ENCODE results near the gene KIF1B. TPM values are rescaled to one million over a fixed set of nuclear protein-coding genes. Genes with fewer than 3 reads are reported as not detected.

Gene KIF1B
- total and polyA plus RNA-seq, 8 donors: 4.0 to 82.2 (median 26.3) TPM

- DNase-seq: peak in 1 of 2 donors; percentile 23
- H3K27ac ChIP-seq: no peak overlapping the region
- intact Hi-C loops (cut with DNase I; ENCODE audit: low total_unique reads): no loop called here
- H3K27me3 ChIP-seq: no peaks in the 10 kb centered on the region
- peaks cover 0 to 8% (median 0%) of the 10 kb centered on the region in 4 donors for H3K4me1 ChIP-seq
- TF ChIP-seq POLR2A (IDR thresholded peaks at IDR 0.05): no peak
- H3K9me3 ChIP-seq: no peaks in the 10 kb centered on the region
- WGBS, 5 donors: 84 to 88% (median 86%) methylated on average over 3 of the region's 3 CpGs
- peaks cover 23 to 79% (median 73%) of the 10 kb centered on the region in 4 donors for H3K36me3 ChIP-seq
- no peak overlapping the region for H3K4me3 ChIP-seq
Observed at GRCh38 chr1:10263450-10264082, 53.2 kb downstream of the KIF1B start.

- intact Hi-C loops (cut with DNase I; ENCODE audit: low total_unique reads): no loop called here
- Histone ChIP-seq H3K27me3 (no peaks in the 10 kb centered on the region), H3K36me3 (peaks cover 18 to 77% (median 65%) of the 10 kb centered on the region in 4 donors), H3K27ac (no peak overlapping the region), H3K9me3 (no peaks in the 10 kb centered on the region), H3K4me3 (no peak overlapping the region), H3K4me1 (peaks cover 0 to 8% (median 0%) of the 10 kb centered on the region in 4 donors)
- TF ChIP-seq POLR2A (IDR thresholded peaks at IDR 0.05): no peak
- TF ChIP-seq EP300 (IDR thresholded peaks at IDR 0.05): no peak
- no peak for TF ChIP-seq CTCF (IDR thresholded peaks at IDR 0.05)
- TF ChIP-seq POLR2AphosphoS5 (IDR thresholded peaks at IDR 0.05): no peak
- no peak for DNase-seq
- WGBS, 5 donors: 94 to 100% (median 99%) methylated on average over 4 of the region's 4 CpGs
Observed at GRCh38 chr1:10265027-10265426, 54.7 kb downstream of the KIF1B start.

GRCh38 chr1:10265900-10266299 is 55.5 kb downstream of the KIF1B start:
- no peak for TF ChIP-seq EP300 (IDR thresholded peaks at IDR 0.05)
- no peak for TF ChIP-seq POLR2A (IDR thresholded peaks at IDR 0.05)
- TF ChIP-seq POLR2AphosphoS5 (IDR thresholded peaks at IDR 0.05): no peak
- TF ChIP-seq CTCF (IDR thresholded peaks at IDR 0.05): no peak
- intact Hi-C loops (cut with DNase I; ENCODE audit: low total_unique reads): no loop called here
- H3K36me3 ChIP-seq: peaks cover 10 to 69% (median 60%) of the 10 kb centered on the region in 4 donors
- no peak overlapping the region for H3K27ac ChIP-seq
- H3K9me3 ChIP-seq: no peaks in the 10 kb centered on the region
- WGBS, 5 donors: 94 to 99% (median 98%) methylated on average over 3 of the region's 3 CpGs
- H3K4me3 ChIP-seq: no peak overlapping the region
- no peaks in the 10 kb centered on the region for H3K27me3 ChIP-seq
- DNase-seq: no peak
- peaks cover 0 to 8% (median 2%) of the 10 kb centered on the region in 4 donors for H3K4me1 ChIP-seq

GRCh38 chr1:10267319-10267718 is 56.9 kb downstream of the KIF1B start:
- DNase-seq: no peak
- no peak for TF ChIP-seq POLR2A (IDR thresholded peaks at IDR 0.05)
- no peak for TF ChIP-seq CTCF (IDR thresholded peaks at IDR 0.05)
- TF ChIP-seq POLR2AphosphoS5 (IDR thresholded peaks at IDR 0.05): no peak
- TF ChIP-seq EP300 (IDR thresholded peaks at IDR 0.05): no peak
- intact Hi-C loops (cut with DNase I; ENCODE audit: low total_unique reads): no loop called here
- Histone ChIP-seq H3K9me3 (no peaks in the 10 kb centered on the region), H3K4me3 (no peak overlapping the region), H3K36me3 (peaks cover under 1 to 66% (median 55%) of the 10 kb centered on the region in 4 donors), H3K4me1 (peaks cover 0 to 20% (median 8%) of the 10 kb centered on the region in 4 donors), H3K27ac (no peak overlapping the region), H3K27me3 (no peaks in the 10 kb centered on the region)
- WGBS, 5 donors: 94 to 99% (median 97%) methylated on average over 5 of the region's 5 CpGs

- Histone ChIP-seq H3K4me3 (no peak overlapping the region), H3K36me3 (peaks cover 0 to 62% (median 50%) of the 10 kb centered on the region in 4 donors)
- TF ChIP-seq POLR2A (IDR thresholded peaks at IDR 0.05) (no peak), POLR2AphosphoS5 (IDR thresholded peaks at IDR 0.05) (no peak), CTCF (IDR thresholded peaks at IDR 0.05) (no peak), EP300 (IDR thresholded peaks at IDR 0.05) (no peak)
Observed at GRCh38 chr1:10267921-10268320, 57.6 kb downstream of the KIF1B start.

More at GRCh38 chr1:10267921-10268320, 57.6 kb downstream of the KIF1B start:
- intact Hi-C loops (cut with DNase I; ENCODE audit: low total_unique reads): no loop called here
- H3K27me3 ChIP-seq: no peaks in the 10 kb centered on the region
- DNase-seq: no peak
- H3K9me3 ChIP-seq: no peaks in the 10 kb centered on the region
- no peak overlapping the region for H3K27ac ChIP-seq
- 45 to 79% (median 56%) methylated on average over 5 of the region's 5 CpGs for WGBS, 5 donors
- peaks cover 0 to 22% (median 8%) of the 10 kb centered on the region in 4 donors for H3K4me1 ChIP-seq
